Stimulated activated naive B cell treated with anti-CD40 and anti-IgM and Interleukin-4, amounts not matched to agents 10 μg/mL and 1 μg/mL and 100 μg/mL, for 72 hours (primary cell): ENCODE measurements around the gene PCBP3.
A peak's percentile ranks its signal among the peaks of the same experiment; 100 is the strongest.
"Not testable (repeated sequence)": the region's sequence is repeated elsewhere in the genome, so short reads cannot be mapped to it uniquely, and the experiment has no call there.

Experiments
- ATAC-seq, 2 donors: fragments of 150-1000 bp; cut with Tn5 transposase; replicated peaks; 2 replicates each; pipeline ENCODE4 v1.10.0; 2021; ENCODE audit warnings: moderate library complexity in 1 of 2
- DNase-seq: peaks from one replicate; pipeline ENCODE4 v3.0.0; 2021
- H3K27ac Mint-ChIP-seq: one replicate; pipeline ENCODE4 v1.8.0; 2022; ENCODE audit warnings: mild to moderate bottlenecking, mixed read lengths
- H3K27me3 Mint-ChIP-seq, 2 donors: one replicate each; pipeline ENCODE4 v1.8.0; 2022; ENCODE audit warnings: mixed read lengths in 2 of 2
- H3K36me3 Mint-ChIP-seq, 2 donors: one replicate each; pipeline ENCODE4 v1.8.0; 2022; ENCODE audit warnings: mixed read lengths in 2 of 2, mild to moderate bottlenecking in 1 of 2
- H3K4me1 Mint-ChIP-seq, 2 donors: one replicate each; pipeline ENCODE4 v1.8.0; 2022; ENCODE audit warnings: mixed read lengths in 2 of 2, mild to moderate bottlenecking in 1 of 2
- H3K4me3 Mint-ChIP-seq, 2 donors: one replicate each; pipeline ENCODE4 v1.8.0; 2022; ENCODE audit warnings: mild to moderate bottlenecking in 2 of 2, mixed read lengths in 2 of 2, moderate library complexity in 1 of 2
- H3K9me3 Mint-ChIP-seq, 2 donors: one replicate each; pipeline ENCODE4 v1.8.0; 2022; ENCODE audit warnings: mixed read lengths in 2 of 2, mild to moderate bottlenecking in 1 of 2

PCBP3 gene

DNA sequence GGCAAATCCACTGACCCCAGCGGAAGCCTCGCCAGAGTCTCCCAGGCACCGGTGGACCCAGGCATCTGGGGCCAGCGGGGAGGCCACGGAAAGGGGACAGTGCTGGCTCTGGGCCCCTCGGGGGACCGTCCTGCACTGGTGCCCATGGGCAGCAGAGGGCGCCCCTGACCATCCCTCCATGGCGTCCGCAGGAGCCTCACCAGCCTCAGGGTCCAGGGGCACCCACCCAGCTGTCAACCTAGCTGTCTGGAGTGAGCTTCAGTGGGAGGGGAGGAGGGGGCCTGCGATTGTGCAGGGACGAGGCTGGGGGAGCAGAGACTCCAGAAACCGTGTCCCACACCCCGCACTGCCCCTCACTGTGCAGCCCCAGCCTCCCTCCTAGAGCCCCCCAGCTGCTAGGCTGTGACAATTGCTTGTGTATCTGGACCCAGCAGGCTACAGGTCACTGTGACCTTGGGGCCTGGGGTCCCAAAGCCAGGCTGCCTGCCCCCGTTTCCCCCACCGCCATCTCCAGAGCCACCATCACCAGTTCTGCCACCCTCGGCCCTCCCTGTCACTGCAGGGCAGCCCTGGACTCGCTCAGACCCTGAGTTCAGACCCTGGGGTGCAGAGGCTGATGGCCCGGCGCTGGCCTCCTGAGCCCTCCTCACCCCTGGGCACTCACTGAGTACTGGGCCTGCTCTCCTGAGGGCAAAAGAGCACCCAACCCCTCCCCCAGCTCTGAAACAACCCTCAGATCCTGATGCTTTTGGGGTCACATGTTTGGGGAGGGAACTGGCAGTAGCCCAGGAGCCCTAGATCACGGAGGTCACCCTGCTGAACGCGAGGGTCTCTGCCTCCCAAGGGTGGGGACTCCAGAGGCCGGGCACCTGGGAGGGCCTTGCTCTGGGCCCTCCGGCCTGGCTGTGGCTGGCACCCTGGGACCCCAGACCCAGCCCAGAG lies 327.4 kb downstream of the PCBP3 start:
- H3K4me1 Mint-ChIP-seq: peaks cover 13 to 24% of the 10 kb centered on the region in 2 donors
- ATAC-seq: peak; percentile 56 to 64
- H3K27me3 Mint-ChIP-seq: peaks cover 50 to 82% of the 10 kb centered on the region in 2 donors
- H3K27ac Mint-ChIP-seq: peak overlapping the region; percentile 37
- no peak overlapping the region for H3K4me3 Mint-ChIP-seq
- DNase-seq: no peak
- H3K9me3 Mint-ChIP-seq: no peaks in the 10 kb centered on the region
- no peaks in the 10 kb centered on the region for H3K36me3 Mint-ChIP-seq

DNA sequence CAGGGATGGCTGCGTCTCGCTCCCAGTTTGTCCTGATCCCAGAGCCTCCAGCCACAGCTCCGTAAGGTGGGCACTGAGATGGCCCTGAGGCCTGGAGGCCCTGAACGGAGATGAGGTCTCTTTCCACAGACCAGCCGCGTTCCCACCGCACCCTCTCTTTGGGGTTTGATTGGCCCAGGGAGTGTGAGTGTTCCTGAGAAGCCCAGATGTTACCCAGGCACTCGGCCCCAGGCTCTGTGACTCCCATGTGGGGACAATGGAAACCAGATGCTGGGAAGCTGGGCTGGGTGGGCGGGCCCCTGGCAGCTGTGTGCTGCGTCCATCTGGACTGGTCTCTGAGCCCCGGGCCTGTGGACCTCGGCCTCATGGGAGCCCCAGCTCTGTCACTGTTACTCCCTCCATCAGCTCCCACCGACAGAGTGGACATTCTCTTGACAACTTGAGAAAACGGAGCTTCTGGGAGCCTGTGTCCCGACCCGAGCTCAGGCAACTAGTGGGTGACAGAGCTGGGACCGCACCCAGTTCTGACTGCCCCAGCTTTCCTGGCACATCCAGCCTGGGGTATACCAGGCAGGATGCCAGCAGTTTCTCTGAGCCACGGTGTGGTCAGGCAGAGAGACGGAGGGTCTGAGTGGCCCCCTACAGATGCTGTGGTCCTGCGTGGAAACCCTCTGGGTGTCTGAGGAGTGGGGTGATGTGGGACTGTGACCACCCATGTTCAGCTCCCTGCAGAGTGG lies 328.3 kb downstream of the PCBP3 start:
- Mint-ChIP-seq H3K4me1 (peaks cover 13 to 24% of the 10 kb centered on the region in 2 donors), H3K27ac (no peak overlapping the region), H3K36me3 (no peaks in the 10 kb centered on the region), H3K9me3 (no peaks in the 10 kb centered on the region), H3K4me3 (peak overlapping the region in 1 of 2 donors; percentile 6), H3K27me3 (peaks cover 54 to 91% of the 10 kb centered on the region in 2 donors)
- no peak for DNase-seq
- no peak for ATAC-seq

DNA sequence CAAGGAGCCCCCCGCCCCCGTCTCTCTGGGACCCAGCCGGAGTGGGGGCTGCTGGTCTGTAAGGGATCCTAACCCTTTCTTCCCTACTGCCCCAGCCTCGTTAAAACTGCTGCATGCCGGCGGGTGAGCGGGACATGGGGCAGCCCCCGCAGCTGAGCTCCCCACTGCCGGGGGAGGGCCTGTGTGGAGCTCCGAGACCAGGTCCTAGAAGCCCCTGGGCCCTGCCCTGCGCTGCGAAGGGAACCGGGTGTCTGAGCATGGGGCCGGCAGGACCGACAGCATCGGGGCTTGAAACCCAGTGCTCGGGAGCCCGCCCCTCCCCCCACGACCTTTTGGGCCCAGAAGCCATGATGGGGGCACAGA lies 328.8 kb downstream of the PCBP3 start:
- DNase-seq (no peak), ATAC-seq (no peak)
- H3K27ac Mint-ChIP-seq: no peak overlapping the region
- peaks cover 13 to 24% of the 10 kb centered on the region in 2 donors for H3K4me1 Mint-ChIP-seq
- no peaks in the 10 kb centered on the region for H3K36me3 Mint-ChIP-seq
- H3K9me3 Mint-ChIP-seq: no peaks in the 10 kb centered on the region
- H3K4me3 Mint-ChIP-seq: peak overlapping the region in 1 of 2 donors; percentile 6
- H3K27me3 Mint-ChIP-seq: peaks cover 48 to 90% of the 10 kb centered on the region in 2 donors

DNA sequence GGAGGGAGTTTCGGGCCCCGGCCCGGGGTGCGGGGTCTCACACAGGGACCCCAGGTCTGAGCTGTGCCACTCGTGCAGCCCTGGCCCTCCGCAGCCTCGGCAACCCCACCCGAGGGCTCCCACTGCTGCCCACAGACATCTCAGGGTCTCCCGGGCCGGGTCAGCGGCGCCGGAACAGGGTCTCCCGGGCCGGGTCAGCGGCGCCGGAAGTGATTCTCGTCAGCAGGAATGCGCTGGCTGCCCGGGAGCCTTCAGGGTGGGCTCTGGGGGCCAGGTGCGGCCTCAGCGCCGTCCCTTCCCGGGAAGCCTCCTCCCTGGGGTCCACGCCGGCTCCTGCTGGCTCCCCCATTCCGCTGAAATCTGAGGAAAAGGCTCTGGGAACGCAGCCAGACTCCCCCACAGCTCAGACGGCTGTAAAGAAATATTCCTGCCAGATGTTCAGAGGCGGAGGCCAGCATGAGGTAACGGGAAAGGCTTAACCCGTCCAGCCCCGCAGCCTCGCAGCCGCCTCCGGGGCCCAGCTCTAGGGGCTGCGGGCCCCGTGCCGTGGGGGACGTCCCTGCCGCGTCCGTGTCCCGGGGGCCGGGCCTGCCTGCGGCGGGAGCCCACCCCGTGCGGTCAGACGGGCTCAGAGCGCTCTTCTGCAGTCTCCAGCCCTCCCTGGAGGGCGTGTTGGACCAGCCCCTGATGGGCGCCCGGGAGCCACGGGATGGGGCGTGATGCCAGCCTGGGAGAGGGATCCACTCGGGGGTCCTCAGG lies 329.4 kb downstream of the PCBP3 start:
- DNase-seq (no peak), ATAC-seq (peak; percentile 4 to 7)
- no peaks in the 10 kb centered on the region for H3K36me3 Mint-ChIP-seq
- H3K9me3 Mint-ChIP-seq: no peaks in the 10 kb centered on the region
- H3K27ac Mint-ChIP-seq: no peak overlapping the region
- H3K27me3 Mint-ChIP-seq: peaks cover 46 to 91% of the 10 kb centered on the region in 2 donors
- H3K4me3 Mint-ChIP-seq: peak overlapping the region; percentile 46 to 86
- peaks cover 13 to 24% of the 10 kb centered on the region in 2 donors for H3K4me1 Mint-ChIP-seq

DNA sequence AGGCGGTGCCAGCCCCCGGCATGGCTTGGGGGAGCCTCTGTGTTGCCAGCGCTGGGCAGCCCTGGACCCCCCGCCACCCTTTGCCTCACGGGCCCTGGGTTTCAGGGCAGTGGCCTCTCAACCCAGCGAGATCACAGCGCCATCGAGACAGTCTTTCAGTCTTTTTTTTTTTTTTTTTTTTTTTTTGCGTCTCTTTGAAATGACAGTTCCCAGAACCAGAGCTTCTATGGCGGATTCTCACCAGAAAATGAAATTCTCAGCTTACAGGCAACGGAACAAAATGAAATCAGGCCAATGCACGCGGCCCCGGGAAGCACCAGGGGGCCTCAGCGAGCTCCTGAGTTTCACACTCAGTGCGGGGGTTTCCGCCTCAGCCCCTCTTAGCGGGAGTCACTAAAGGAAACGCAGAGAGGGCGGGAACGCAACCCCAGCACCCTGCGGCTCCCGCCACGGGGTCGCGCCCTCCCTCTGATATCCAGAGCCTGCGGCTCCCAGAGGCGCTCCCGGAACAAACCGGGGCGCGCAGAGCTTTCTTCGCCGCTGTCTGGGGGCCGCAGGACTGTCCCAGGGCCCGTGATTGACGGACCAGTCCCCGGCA lies 330.0 kb downstream of the PCBP3 start:
- H3K27ac Mint-ChIP-seq: peak overlapping the region; percentile 87
- H3K9me3 Mint-ChIP-seq: no peaks in the 10 kb centered on the region
- H3K36me3 Mint-ChIP-seq: no peaks in the 10 kb centered on the region
- ATAC-seq (peak; percentile 70 to 79), DNase-seq (peak; percentile 58)
- H3K27me3 Mint-ChIP-seq: peaks cover 43 to 91% of the 10 kb centered on the region in 2 donors
- H3K4me1 Mint-ChIP-seq: peaks cover 13 to 24% of the 10 kb centered on the region in 2 donors
- H3K4me3 Mint-ChIP-seq: peak overlapping the region; percentile 83 to 86

DNA sequence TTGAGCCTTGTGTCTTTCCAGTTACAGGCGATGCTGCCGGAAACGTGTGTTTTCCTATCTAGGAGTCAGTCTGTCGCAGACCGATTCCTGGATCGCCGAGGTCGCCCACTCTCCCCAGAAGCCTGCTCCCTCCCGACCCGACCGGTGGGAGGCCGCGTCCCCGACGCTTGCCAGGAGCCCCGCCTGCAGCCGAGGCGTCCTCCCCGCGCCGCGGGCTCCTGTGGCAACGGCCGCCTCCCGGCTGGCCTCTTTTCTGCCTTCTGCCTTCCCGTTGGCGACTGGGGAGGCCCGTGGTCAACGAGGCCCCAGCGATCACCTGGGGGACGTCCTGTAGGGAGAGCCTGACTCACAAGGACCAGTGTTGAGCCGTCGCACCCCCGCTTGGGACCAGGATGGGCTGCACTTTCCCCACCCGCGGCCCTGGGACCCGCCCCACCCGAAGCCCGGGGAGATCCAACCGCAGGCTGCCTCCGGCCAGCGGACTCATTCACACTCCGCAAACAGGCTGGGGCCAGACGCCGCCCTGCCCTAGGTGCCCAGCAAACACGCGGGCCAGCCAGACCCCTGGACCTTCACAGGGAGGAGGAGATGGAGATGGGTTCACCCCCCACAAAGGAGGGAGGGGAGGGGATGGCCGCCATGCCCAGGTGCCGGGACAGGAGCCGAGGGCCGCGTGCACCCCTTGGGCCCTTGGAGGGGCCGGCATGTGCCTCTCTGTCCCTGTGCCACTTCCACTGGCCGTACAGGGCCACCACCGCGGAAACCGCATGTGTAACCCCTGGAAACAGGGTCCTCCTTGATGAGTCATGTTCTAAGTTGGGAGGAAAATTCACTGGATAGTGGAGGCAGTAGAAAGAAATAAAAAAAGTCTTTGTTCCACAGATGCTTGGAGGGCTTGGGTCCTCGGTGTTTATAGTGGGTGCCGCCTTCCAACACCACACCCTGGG lies 330.8 kb downstream of the PCBP3 start:
- Mint-ChIP-seq H3K27me3 (peaks cover 39 to 88% of the 10 kb centered on the region in 2 donors), H3K4me3 (peak overlapping the region; percentile 83 to 86), H3K9me3 (no peaks in the 10 kb centered on the region), H3K27ac (peak overlapping the region; percentile 57), H3K36me3 (no peaks in the 10 kb centered on the region), H3K4me1 (peaks cover 13 to 25% of the 10 kb centered on the region in 2 donors)
- DNase-seq (no peak), ATAC-seq (peak; percentile 35 to 37)

DNA sequence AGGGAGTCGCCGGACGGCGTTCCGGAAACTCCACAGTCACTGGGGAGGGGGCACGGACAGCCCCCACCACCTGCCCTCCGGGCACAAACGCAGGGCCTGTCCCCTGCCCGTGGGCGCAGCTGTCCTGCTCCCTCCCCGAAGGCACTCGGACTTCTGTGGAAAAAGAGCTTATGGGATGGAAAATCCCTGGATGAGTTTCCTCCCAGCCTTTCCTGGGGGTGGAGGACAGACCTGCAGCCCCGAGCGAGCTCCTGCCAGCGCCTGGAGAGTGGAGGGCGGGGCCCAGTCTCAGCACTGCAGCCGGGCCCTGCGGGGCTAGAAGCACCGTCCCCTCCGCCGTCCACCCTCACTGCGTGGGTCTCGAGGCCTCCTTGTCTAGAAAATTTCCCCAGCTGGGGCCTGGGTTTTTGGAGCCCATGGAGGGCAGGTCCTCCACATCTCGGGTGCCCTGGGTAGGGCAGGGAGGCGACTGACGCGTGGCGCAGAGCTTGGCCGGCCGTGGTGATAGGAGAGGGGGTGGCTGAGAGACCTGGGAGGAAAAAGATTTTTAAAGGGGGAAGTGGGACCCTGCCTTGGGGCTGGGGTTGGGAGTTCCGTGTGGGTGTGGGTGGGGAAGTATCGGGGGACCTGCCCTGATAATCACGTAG lies 331.6 kb downstream of the PCBP3 start:
- no peaks in the 10 kb centered on the region for H3K36me3 Mint-ChIP-seq
- ATAC-seq (peak in 1 of 2 donors; percentile 38), DNase-seq (no peak)
- no peaks in the 10 kb centered on the region for H3K9me3 Mint-ChIP-seq
- H3K4me3 Mint-ChIP-seq: peak overlapping the region in 1 of 2 donors; percentile 86
- peaks cover 13 to 29% of the 10 kb centered on the region in 2 donors for H3K4me1 Mint-ChIP-seq
- no peak overlapping the region for H3K27ac Mint-ChIP-seq
- H3K27me3 Mint-ChIP-seq: peaks cover 36 to 80% of the 10 kb centered on the region in 2 donors

DNA sequence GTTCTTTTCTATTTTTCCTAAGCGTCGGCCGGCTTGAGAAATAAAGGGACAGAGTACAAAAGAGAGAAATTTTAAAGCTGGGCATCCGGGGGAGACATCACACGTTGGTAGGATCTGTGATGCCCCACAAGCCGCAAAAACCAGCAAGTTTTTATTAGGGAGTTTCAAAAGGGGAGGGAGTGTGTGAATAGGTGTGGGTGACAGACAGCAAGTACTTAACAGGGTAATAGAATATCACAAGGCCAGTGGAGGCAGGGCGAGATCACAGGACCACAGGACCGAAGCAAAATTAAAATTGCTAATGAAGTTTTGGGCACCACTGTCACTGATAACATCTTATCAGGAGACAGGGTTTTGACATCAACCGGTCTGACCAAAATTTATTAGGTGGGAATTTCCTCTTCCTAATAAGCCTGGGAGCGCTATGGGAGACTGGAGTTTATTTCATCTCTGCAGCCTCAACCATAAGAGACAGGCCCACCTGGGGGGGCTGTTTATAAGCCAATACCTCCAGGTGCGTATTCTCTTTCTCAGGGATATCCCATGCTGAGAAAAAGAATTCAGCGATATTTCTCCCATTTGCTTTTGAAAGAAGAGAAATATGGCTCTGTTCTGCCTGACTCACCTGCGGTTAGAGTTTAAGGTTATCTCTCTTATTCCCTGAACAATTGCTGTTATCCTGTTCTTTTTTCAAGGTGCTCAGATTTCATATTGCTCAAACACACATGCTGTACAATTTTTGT lies 332.3 kb downstream of the PCBP3 start:
- not testable (repeated sequence) for ATAC-seq, DNase-seq, H3K4me3 Mint-ChIP-seq, H3K36me3 Mint-ChIP-seq, H3K9me3 Mint-ChIP-seq
- Mint-ChIP-seq H3K4me1 (peaks cover 13 to 29% of the 10 kb centered on the region in 2 donors), H3K27ac (peak overlapping the region; percentile 26), H3K27me3 (peaks cover 36 to 73% of the 10 kb centered on the region in 2 donors)

DNA sequence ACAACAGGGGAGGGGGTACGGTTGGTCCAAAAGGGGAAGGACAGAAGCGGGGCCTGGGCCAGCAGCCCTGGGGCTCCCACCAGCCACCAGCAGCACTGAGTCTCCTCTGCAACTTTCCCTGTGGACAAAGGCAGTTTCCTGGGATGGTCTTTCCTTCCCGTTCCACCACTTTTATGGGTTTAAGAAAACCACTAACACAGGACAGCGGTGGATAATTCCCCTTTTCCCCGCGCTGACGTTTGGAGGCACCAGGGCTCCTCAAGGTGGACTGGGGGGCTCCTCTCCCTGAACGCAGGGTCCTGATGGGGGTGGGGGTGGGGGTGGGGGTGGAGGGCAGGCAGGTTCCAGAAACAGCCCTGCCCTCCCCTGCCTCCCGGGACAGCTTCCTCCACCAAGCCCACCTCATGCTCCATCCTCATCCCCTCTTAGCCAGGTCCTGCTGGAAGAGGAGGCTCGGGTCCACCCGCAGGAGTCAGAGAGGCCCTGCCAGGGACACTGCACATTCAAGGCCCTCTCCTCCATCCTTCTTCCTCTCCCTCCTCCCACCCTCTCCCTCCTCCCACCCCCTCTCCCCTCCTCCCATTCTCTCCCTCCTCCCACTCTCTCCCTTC lies 333.3 kb downstream of the PCBP3 start:
- Mint-ChIP-seq H3K4me1 (peaks cover 13 to 29% of the 10 kb centered on the region in 2 donors), H3K27ac (no peak overlapping the region), H3K9me3 (no peaks in the 10 kb centered on the region), H3K36me3 (no peaks in the 10 kb centered on the region), H3K4me3 (no peak overlapping the region), H3K27me3 (peaks cover 31 to 64% of the 10 kb centered on the region in 2 donors)
- ATAC-seq (no peak), DNase-seq (no peak)

DNA sequence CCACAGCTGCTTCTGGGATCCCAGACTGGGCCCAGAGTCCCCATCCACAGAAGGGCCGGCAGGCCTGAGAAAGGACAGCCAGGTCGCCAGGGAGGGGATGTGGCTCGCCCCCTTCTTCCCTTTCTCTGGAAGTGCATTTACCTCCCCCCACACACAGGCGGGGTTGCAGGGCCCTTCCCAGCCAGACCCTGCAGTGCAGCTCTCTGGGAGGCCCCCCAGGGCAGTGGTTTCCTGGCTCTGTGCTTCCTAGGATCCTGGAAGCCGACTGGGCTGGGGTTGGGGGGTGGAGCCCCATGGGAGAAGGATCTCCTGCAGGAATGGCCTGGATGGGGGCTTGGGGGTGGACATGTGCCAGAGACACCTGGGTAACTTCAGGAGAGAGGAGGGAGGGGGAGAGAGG lies 333.9 kb downstream of the PCBP3 start:
- no peak for DNase-seq
- no peak overlapping the region for H3K4me3 Mint-ChIP-seq
- no peaks in the 10 kb centered on the region for H3K9me3 Mint-ChIP-seq
- peaks cover 13 to 29% of the 10 kb centered on the region in 2 donors for H3K4me1 Mint-ChIP-seq
- no peaks in the 10 kb centered on the region for H3K36me3 Mint-ChIP-seq
- peaks cover 31 to 59% of the 10 kb centered on the region in 2 donors for H3K27me3 Mint-ChIP-seq
- no peak for ATAC-seq
- H3K27ac Mint-ChIP-seq: no peak overlapping the region

DNA sequence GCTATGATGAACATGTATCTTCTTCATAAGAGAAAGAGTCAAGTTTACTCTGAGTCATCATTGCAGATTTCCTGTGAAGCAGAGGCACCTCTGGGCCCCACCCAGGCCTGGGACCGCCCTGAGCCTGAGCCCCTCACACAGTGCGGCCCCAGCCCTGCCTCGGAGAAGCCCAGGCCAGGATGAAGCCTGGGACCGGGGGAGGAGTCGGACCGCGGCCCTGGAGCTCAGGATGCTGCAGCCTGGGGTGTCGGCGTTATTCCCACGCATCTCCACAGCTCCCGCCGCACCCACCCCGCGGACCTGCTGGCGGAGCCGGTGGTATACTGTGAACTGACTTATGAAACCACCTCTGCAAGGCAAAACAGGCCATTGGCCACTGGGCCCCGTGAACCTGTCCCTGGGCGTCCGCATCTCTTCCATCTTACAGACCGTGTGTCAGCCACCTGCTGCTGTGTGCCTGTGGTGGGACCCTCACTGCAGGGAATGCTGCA lies 335.7 kb downstream of the PCBP3 start:
- H3K9me3 Mint-ChIP-seq: no peaks in the 10 kb centered on the region
- no peak for ATAC-seq
- H3K36me3 Mint-ChIP-seq: no peaks in the 10 kb centered on the region
- no peak overlapping the region for H3K27ac Mint-ChIP-seq
- H3K27me3 Mint-ChIP-seq: peaks cover 26 to 51% of the 10 kb centered on the region in 2 donors
- H3K4me3 Mint-ChIP-seq: no peak overlapping the region
- DNase-seq: no peak
- peaks cover 11 to 20% of the 10 kb centered on the region in 2 donors for H3K4me1 Mint-ChIP-seq
